ENCODE data around the gene EPB41L2.

DNA sequence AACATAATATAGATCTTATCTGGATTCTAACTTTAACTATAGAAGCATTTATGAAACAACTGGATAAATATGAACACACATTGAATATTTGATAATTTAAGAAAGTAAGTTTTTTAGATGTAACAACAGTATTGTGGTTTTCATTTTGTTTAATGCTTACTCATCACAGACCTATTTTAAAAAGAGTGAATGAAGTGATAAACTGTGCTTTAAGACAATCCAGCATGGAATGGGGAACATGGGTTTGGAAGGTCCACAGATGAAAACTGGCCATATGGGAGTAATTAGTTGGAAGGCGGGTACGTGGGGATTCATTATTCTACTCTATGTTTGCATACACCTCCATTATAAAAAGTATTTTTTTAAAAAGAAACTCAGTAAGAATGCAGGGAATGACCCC lies 21.2 kb downstream of the EPB41L2 start:
- TF ChIP-seq NFYB (CRISPR knock-in tag; conservative IDR thresholded peaks at IDR 0.05; ENCODE audit: low read depth), result no peak
- TF ChIP-seq SP1 (CRISPR knock-in tag; conservative IDR thresholded peaks at IDR 0.05), result no peak
- TF ChIP-seq ZNF121 (CRISPR knock-in tag; IDR thresholded peaks at IDR 0.05), result no peak
- no peak for TF ChIP-seq ESRRA (CRISPR knock-in tag; IDR thresholded peaks at IDR 0.05; ENCODE audit: borderline replicate concordance)
- TF ChIP-seq, protein P1, sequence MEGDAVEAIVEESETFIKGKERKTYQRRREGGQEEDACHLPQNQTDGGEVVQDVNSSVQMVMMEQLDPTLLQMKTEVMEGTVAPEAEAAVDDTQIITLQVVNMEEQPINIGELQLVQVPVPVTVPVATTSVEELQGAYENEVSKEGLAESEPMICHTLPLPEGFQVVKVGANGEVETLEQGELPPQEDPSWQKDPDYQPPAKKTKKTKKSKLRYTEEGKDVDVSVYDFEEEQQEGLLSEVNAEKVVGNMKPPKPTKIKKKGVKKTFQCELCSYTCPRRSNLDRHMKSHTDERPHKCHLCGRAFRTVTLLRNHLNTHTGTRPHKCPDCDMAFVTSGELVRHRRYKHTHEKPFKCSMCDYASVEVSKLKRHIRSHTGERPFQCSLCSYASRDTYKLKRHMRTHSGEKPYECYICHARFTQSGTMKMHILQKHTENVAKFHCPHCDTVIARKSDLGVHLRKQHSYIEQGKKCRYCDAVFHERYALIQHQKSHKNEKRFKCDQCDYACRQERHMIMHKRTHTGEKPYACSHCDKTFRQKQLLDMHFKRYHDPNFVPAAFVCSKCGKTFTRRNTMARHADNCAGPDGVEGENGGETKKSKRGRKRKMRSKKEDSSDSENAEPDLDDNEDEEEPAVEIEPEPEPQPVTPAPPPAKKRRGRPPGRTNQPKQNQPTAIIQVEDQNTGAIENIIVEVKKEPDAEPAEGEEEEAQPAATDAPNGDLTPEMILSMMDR (IDR thresholded peaks at IDR 0.05), result no peak
- TF ChIP-seq GABPB1 (CRISPR knock-in tag; IDR thresholded peaks at IDR 0.05), result no peak
- TF ChIP-seq, protein P2, sequence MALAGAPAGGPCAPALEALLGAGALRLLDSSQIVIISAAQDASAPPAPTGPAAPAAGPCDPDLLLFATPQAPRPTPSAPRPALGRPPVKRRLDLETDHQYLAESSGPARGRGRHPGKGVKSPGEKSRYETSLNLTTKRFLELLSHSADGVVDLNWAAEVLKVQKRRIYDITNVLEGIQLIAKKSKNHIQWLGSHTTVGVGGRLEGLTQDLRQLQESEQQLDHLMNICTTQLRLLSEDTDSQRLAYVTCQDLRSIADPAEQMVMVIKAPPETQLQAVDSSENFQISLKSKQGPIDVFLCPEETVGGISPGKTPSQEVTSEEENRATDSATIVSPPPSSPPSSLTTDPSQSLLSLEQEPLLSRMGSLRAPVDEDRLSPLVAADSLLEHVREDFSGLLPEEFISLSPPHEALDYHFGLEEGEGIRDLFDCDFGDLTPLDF (CRISPR knock-in tag; IDR thresholded peaks at IDR 0.05), result no peak
- TF ChIP-seq CREB1 (CRISPR knock-in tag; IDR thresholded peaks at IDR 0.05), result no peak
